ENCODE results near the gene PLAAT1.

The PLAAT1 gene

GRCh38 chr3:193313061-193313958 lies 72.3 kb downstream of the PLAAT1 start:
- Histone ChIP-seq H2AFZ (ENCODE audit: low read length) (no peak overlapping the region), H3K36me3 (ENCODE audit: insufficient read depth, low read length) (no peaks in the 10 kb centered on the region), H3K9me3 (ENCODE audit: insufficient read depth, low read depth, low read length) (no peaks in the 10 kb centered on the region), H4K20me1 (ENCODE audit: insufficient read depth, low read length, poor library complexity, severe bottlenecking) (no peaks in the 10 kb centered on the region), H3F3A (ENCODE audit: low read depth) (no peaks in the 10 kb centered on the region), H3K9me2 (replicated peaks; ENCODE audit: low read depth, low read length) (no peaks in the 10 kb centered on the region), H3K9ac (ENCODE audit: low read depth, low read length, poor library complexity, severe bottlenecking) (no peak overlapping the region), H3K4me1 (ENCODE audit: insufficient read depth, low read length, poor library complexity, severe bottlenecking) (no peaks in the 10 kb centered on the region), H3K79me2 (ENCODE audit: insufficient read depth, low read length) (no peaks in the 10 kb centered on the region), H3K27me3 (ENCODE audit: insufficient read depth, low read length, poor library complexity, severe bottlenecking) (no peaks in the 10 kb centered on the region), H3K4me3 (ENCODE audit: low read length, poor library complexity, severe bottlenecking) (no peak overlapping the region), H3K4me2 (ENCODE audit: low read depth, low read length, poor library complexity, severe bottlenecking) (no peak overlapping the region)
- no peak for TF ChIP-seq CTCF (conservative IDR thresholded peaks at IDR 0.05; ENCODE audit: low read length)
- TF ChIP-seq EZH2phosphoT487 (IDR thresholded peaks at IDR 0.05; ENCODE audit: borderline replicate concordance) = no peak

- H3F3A ChIP-seq (ENCODE audit: low read depth) = no peaks in the 10 kb centered on the region
- H3K27me3 ChIP-seq (ENCODE audit: insufficient read depth, low read length, poor library complexity, severe bottlenecking) = no peaks in the 10 kb centered on the region
- no peaks in the 10 kb centered on the region for H3K9me3 ChIP-seq (ENCODE audit: insufficient read depth, low read depth, low read length)
- H3K79me2 ChIP-seq (ENCODE audit: insufficient read depth, low read length) = no peaks in the 10 kb centered on the region
- H3K4me3 ChIP-seq (ENCODE audit: low read length, poor library complexity, severe bottlenecking) = no peak overlapping the region
- TF ChIP-seq CTCF (conservative IDR thresholded peaks at IDR 0.05; ENCODE audit: low read length) (peak; percentile 37), EZH2phosphoT487 (IDR thresholded peaks at IDR 0.05; ENCODE audit: borderline replicate concordance) (no peak)
- no peaks in the 10 kb centered on the region for H3K4me1 ChIP-seq (ENCODE audit: insufficient read depth, low read length, poor library complexity, severe bottlenecking)
- no peak overlapping the region for H2AFZ ChIP-seq (ENCODE audit: low read length)
- no peak overlapping the region for H3K9ac ChIP-seq (ENCODE audit: low read depth, low read length, poor library complexity, severe bottlenecking)
- H3K4me2 ChIP-seq (ENCODE audit: low read depth, low read length, poor library complexity, severe bottlenecking) = no peak overlapping the region
- no peaks in the 10 kb centered on the region for H4K20me1 ChIP-seq (ENCODE audit: insufficient read depth, low read length, poor library complexity, severe bottlenecking)
- no peaks in the 10 kb centered on the region for H3K36me3 ChIP-seq (ENCODE audit: insufficient read depth, low read length)
- no peaks in the 10 kb centered on the region for H3K9me2 ChIP-seq (replicated peaks; ENCODE audit: low read depth, low read length)
Measured at GRCh38 chr3:193314161-193314560, 73.1 kb downstream of the PLAAT1 start.

- Histone ChIP-seq H3K4me1 (ENCODE audit: insufficient read depth, low read length, poor library complexity, severe bottlenecking) (no peaks in the 10 kb centered on the region), H3K9me3 (ENCODE audit: insufficient read depth, low read depth, low read length) (no peaks in the 10 kb centered on the region), H3K79me2 (ENCODE audit: insufficient read depth, low read length) (no peaks in the 10 kb centered on the region), H3K36me3 (ENCODE audit: insufficient read depth, low read length) (no peaks in the 10 kb centered on the region), H3F3A (ENCODE audit: low read depth) (no peaks in the 10 kb centered on the region), H3K9me2 (replicated peaks; ENCODE audit: low read depth, low read length) (no peaks in the 10 kb centered on the region), H3K4me3 (ENCODE audit: low read length, poor library complexity, severe bottlenecking) (no peak overlapping the region), H3K27me3 (ENCODE audit: insufficient read depth, low read length, poor library complexity, severe bottlenecking) (no peaks in the 10 kb centered on the region), H3K9ac (ENCODE audit: low read depth, low read length, poor library complexity, severe bottlenecking) (no peak overlapping the region), H3K4me2 (ENCODE audit: low read depth, low read length, poor library complexity, severe bottlenecking) (no peak overlapping the region), H4K20me1 (ENCODE audit: insufficient read depth, low read length, poor library complexity, severe bottlenecking) (no peaks in the 10 kb centered on the region), H2AFZ (ENCODE audit: low read length) (no peak overlapping the region)
- TF ChIP-seq CTCF (conservative IDR thresholded peaks at IDR 0.05; ENCODE audit: low read length) = no peak
- no peak for TF ChIP-seq EZH2phosphoT487 (IDR thresholded peaks at IDR 0.05; ENCODE audit: borderline replicate concordance)
Measured at GRCh38 chr3:193317682-193318300, 76.8 kb downstream of the PLAAT1 start.
